NCI-H146 treated with DMSO at 0.1 percent for 48 hours (cell line): ENCODE data around the gene TECTA.
A peak's percentile ranks its signal among the peaks of the same experiment; 100 is the strongest.
"Not testable (repeated sequence)": the region's sequence is repeated elsewhere in the genome, so short reads cannot be mapped to it uniquely, and the experiment has no call there.

Source experiments
- DNase-seq: peaks from one replicate; lab custom pipeline; 2025; ENCODE audit not compliant: unreplicated experiment; lab: John Stamatoyannopoulos, UW

Gene TECTA

DNA sequence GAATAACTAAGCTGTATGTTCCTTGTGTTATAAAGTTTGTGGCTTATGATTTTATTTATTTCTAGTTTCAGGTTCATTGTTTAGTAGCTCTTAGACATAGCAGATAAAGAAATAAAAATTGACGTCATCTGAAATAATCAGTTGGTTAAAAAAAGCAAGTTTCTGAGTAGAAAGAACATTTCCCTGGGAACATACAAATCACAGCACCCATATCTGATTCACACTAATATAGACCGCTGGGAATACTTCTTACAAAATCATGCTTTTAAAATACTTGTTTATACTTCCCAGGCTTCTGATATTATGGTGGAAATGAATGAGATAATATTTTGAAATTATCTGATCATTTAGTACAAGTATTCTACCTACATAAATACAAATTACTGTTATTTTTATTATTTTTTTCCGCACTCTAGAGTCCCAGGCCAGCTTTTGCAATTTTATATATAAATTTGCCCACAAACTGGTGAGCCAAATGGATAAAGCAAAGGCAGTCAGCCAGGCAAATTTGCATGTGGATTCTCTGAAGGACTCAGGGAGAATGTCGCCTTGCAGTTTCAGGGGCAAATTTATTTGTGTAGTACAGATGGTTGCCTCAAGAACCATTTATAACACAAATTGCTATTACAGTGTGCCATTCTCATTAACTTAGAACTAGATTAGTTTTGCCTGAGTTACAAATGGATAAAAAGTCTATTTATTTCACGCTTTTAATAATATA is 128.6 kb downstream of the TECTA start:
- DNase-seq = no peak

DNA sequence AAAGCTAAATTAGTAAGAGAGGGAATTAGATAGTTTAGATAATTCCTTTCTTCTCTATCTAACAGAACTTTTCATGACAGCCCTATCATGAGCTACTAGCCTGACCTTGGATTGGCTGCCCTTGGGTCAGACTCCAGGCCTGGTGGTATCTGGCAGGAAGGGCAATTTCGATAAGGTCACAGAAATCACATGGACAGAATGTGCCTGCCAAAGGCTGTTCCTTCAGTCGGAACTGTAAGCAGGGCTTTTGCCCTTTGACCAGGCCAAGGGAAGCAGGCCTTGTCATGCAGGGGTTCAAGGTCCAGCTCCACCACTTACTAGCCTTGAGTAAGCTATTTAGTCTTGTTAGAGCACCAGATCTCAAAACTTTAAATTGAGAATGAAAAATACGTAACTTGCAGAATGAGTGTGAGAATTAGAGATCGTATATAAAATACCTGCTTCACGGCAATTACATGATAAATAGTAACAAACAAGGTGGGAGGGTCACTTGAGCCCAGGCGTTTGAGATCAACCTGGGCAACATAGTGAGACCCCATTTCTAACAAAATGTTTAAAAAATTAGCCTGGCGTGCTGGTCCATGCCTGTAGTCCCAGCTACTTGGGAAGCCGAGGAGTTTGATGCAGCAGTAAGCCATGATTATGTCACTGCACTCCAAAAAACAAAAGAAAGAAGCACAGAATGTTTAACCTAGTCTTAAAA is 130.7 kb downstream of the TECTA start:
- DNase-seq = no peak

DNA sequence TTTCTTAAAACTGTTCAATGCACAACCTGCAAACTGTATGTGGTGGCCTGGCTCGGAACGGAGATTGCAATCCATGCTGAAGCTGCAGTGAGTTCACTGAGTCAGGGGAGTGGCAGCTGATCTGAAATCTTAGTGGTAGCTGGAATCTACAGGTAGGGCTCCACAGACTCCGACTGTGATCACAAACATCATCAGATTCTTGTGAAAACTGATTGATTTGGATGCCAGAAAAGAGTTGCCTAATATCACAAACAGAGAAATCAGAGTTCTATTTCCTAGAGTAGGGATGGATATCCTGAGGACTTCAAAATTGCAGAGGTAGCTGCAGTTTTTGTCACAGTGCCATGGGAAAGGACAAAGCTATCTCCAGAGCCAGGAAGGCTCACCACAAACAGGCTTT is 134.0 kb downstream of the TECTA start:
- DNase-seq = no peak

DNA sequence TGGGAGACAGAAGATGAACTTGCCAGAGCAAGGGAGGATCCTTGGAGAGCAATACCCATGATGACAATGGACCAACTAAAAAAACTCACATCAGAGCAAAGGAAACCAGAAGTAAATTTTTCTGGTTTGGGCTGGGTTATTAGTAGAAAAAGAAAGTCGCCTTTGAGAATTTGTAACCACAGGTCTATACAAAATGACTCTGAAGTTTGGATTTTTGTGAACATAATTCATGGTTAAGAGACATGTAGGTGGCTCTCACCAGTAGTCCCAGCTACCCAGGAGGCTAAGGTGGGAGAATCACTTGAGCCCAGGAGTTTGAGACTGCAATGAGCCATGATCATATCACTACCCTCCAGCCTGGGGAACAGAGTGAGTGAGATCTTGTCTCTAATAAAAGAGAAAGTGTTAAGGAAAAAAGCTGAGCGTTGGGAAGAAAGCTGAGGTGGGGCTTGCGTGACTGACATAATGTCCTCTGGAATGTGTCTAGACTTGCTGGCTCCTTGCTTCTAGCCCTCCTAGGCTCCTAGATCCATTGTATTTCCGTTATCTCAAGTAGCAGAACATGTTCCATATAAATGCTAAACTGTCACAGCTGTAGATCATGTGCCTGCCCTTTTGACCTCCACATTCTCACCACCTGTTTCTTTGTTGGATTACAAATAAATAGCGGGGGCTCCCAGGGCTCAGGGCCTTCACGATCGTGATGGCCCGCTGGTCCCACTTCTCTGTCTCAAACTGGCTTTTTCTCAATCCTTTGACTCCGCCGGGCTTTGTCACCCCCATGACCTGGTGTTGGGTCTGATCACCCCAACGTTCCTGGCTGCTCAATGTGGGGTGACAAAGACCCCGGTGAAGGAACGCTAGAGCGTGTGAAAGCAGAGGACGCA is 135.3 kb downstream of the TECTA start:
- DNase-seq = peak; percentile 13

DNA sequence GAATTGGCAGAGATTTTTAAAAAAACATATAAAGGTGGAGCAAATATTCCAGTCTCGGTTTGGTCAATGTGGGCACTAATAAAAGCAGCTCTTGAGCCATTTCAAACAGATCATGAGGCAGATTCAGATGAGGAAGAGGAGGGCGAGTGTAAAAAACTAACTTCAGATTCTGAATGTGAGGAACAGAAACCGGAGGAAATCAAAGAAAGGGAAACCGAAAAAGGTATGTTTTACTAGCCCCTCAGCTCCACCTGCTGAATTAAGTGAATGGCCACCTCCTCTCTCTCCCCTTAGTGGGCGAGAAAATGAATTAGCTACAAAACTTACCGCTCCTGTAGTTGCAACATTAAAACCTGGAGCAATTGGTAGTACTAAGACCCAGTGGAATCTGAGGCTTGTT is 136.2 kb downstream of the TECTA start:
- DNase-seq = not testable (repeated sequence)

DNA sequence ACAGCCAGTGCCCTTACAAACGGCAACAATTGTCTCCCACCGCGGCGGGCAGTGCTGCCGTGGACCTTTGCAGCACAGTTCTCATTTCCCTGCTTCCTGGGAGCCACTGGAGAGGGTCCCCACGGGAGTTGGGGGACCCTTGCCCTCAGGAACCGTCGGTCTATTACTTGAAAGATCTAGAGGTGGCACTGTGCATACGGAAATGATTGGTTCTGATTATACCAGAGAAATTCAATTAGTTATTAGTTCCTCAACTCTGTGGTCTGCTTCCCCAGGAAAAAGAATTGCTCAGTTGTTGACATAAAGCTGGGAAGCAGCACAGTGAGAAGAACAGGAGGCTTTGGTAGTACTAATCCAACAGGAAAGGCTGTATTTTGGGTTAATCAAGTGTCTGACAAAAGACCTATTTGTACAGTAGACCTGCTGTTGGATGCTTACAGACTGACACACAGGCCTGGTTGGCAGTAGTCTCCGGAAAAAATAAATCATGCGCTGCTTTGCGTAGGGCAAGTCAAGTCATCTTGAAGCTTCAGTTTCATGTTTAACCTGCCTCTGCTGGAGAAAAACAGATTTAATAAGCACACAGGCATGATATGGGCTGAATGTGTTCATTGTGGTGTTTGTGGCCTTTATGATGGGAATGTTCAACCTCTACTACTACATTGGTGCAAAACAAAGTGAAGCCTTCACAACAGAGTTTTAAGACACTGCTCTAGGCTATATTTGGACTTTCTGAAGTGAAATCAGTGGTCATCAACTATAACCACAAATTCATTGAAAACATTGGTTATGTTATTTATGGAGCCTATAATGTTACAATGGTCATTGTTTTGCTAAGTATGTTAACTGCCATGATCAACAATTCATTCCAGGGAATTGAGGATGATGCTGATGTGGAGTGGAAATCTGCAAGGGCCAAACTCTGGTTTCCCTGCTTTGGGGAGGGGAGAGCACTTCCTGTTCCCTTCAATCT is 136.9 kb downstream of the TECTA start:
- peak; percentile 8 for DNase-seq

DNA sequence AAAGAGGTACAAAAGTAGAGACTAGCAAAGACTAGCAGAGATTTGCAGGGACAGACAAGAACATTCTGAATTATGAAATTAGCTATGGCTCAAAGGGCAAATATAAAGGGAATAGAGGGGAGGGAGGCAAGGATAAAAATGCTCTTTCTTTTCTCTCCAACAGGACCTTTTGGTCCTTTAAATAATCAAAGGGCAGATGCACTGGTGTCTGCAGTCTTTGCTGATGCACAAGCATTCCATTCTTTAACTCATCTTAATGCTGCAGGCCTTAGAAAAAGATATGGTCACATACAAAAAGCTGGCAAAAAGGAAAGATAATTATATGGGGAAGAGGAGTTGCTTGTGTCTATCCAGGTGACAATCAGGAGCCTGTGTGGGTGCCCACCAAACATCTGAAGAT is 137.9 kb downstream of the TECTA start:
- no peak for DNase-seq

DNA sequence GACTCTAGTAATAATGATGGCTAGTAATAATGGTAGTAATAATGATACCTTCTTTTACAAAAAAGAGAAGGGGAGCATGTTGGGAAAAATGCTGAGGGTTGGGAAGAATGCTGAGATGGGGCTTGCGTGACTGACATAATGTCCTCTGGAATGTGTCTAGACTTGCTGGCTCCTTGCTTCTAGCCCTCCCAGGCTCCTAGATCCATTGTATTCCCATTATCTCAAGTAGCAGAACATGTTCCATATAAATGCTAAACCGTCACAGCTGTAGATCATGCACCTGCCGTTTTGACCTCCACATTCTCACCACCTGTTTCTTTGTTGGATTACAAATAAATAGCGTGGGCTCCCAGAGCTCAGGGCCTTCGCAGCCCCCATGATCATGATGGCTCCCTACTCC is 139.0 kb downstream of the TECTA start:
- DNase-seq = peak; percentile 73

DNA sequence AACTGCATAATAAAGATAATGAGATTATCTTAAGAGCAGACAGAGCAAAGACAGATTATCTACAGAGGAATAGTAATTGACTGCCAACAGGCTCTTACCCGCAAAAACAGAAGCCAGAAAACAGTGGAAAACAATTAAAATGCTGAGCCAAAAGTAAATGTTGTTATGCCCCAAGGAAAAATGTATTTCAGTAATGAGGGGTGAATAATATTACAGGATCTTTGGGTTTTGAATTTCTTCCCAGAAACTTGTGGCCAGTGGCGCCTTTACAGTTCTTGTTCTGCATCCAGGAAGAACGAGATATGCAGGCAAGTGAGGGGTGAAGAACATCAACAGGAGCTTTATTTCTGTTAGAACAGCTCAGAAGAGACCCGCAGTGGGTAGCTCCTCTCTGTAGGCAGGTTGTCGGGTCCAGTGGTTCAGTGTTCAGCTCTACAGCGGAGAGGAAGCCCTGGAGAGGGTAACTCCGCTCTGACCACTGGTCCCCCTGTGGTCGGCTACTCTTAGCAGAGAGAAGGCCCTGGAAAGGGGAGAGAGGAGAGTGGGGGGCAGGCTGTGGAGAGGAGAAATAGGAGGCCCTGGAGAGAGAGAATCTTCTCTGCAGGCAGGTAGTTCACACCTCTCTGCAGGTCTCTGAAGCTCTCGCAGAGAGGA is 139.7 kb downstream of the TECTA start:
- no peak for DNase-seq
